Measurements from ENCODE around the gene FAM78B.

The FAM78B gene

DNA sequence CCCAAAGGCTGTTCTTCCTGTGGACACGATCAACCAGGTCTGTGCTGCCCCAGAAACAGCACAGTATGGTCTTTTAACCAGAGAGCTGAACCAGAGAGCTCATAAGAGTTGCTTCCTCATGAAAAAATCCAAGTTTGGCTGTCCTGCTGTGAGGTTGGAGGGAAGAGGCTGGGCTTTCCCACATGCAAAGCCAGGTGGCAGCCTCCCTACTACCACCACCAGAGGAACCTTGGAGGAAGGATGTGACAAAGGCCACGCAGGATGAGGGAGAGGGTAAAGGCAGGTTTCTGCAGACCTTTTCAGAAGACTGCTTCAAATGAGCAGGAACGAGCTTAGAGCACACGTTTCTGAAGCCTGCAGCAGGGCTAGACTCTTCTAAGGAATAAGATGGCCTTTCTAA, 27.1 kb downstream of the FAM78B start:
- Histone ChIP-seq H3K4me1 (ENCODE audit: control insufficient read depth, insufficient read depth, low read length) (no peaks in the 10 kb centered on the region), H3K9ac (ENCODE audit: low read depth, low read length) (no peak overlapping the region), H3K4me3 (ENCODE audit: low read depth, low read length) (no peak overlapping the region), H3K27ac (ENCODE audit: low read depth, low read length) (no peak overlapping the region), H3K9me3 (ENCODE audit: control insufficient read depth, insufficient read depth, low read length) (no peaks in the 10 kb centered on the region), H3K27me3 (ENCODE audit: control insufficient read depth, insufficient read depth, low read length) (no peaks in the 10 kb centered on the region), H3K36me3 (ENCODE audit: control insufficient read depth, insufficient read depth, low read length) (no peaks in the 10 kb centered on the region)

DNA sequence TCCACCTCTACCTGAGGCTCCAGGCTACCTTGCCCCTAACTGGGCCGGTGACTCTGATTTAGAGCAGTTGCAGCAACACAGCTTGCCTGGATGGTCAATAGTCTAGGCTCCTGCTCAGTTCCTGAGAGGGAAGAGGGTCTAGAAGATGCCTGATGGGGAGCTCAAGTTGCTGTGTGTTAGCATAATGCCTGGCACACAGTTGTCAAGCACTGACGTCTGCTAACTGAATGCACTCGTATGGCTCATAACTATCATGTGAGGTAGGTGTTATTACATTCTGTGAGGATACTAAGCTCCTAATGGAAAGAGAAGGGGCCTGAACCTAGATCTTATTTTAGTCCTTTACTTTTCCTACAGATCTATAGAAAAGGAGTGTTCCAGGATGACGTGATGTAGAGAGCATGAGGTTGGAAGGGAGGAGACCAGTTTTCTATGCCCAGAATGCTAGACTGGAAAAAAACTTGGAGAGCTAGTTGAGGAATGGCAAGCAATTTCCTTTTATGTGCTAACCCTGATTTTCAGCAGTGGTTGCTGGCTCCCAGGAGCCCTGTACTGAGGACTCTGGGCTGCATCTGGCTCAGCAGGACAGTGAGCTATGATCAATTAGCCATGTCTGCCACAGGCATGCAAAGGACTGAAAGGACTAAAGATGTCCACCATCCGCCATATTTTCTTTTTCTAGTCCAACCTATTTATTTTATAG, 30.0 kb downstream of the FAM78B start:
- Histone ChIP-seq H3K4me3 (ENCODE audit: low read depth, low read length) (no peak overlapping the region), H3K4me1 (ENCODE audit: control insufficient read depth, insufficient read depth, low read length) (no peaks in the 10 kb centered on the region), H3K27ac (ENCODE audit: low read depth, low read length) (no peak overlapping the region), H3K27me3 (ENCODE audit: control insufficient read depth, insufficient read depth, low read length) (no peaks in the 10 kb centered on the region), H3K36me3 (ENCODE audit: control insufficient read depth, insufficient read depth, low read length) (no peaks in the 10 kb centered on the region), H3K9ac (ENCODE audit: low read depth, low read length) (no peak overlapping the region), H3K9me3 (ENCODE audit: control insufficient read depth, insufficient read depth, low read length) (no peaks in the 10 kb centered on the region)

DNA sequence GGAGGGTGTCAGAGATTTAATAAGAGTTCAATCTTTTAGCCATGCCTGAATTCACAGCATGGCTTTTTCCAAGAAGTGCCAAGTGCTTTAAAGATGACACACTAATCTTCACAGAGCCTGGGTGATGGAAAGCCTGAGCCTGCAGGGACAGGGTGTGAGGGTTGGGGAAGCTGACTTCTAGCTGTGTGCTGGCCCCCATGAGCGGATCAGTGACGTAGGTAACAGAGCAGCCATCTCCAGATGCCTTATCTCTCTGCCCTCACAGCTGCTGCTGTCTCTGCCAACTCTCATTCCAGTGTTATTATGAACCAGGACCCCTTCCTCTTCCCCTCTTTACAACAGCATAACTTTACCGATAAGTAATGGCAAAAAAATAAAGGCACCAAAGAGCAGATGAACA, 30.6 kb downstream of the FAM78B start:
- Histone ChIP-seq H3K9me3 (ENCODE audit: control insufficient read depth, insufficient read depth, low read length) (no peaks in the 10 kb centered on the region), H3K27ac (ENCODE audit: low read depth, low read length) (no peak overlapping the region), H3K9ac (ENCODE audit: low read depth, low read length) (no peak overlapping the region), H3K4me3 (ENCODE audit: low read depth, low read length) (no peak overlapping the region), H3K36me3 (ENCODE audit: control insufficient read depth, insufficient read depth, low read length) (no peaks in the 10 kb centered on the region), H3K4me1 (ENCODE audit: control insufficient read depth, insufficient read depth, low read length) (no peaks in the 10 kb centered on the region), H3K27me3 (ENCODE audit: control insufficient read depth, insufficient read depth, low read length) (no peaks in the 10 kb centered on the region)

DNA sequence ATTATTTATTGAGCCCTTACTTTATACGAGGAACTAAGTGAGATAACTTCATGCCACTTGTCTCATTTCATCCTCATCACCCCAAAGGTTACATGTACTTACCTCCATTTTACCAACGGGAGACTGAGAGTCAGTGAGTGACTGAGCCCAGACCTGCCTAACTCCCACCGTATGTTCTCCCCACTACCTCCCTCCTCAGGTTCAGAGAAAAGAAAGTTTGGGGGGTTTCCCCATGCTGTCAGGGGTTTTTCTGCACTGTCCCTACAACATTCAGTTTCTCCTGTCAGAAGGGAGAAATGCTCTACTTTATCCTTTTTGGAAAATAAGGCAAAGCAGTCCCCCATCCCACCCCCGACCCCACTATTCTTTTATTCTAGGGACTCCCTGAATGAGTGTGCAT, 32.9 kb downstream of the FAM78B start:
- Histone ChIP-seq H3K27me3 (ENCODE audit: control insufficient read depth, insufficient read depth, low read length) (no peaks in the 10 kb centered on the region), H3K27ac (ENCODE audit: low read depth, low read length) (no peak overlapping the region), H3K36me3 (ENCODE audit: control insufficient read depth, insufficient read depth, low read length) (no peaks in the 10 kb centered on the region), H3K4me3 (ENCODE audit: low read depth, low read length) (no peak overlapping the region), H3K4me1 (ENCODE audit: control insufficient read depth, insufficient read depth, low read length) (no peaks in the 10 kb centered on the region), H3K9me3 (ENCODE audit: control insufficient read depth, insufficient read depth, low read length) (no peaks in the 10 kb centered on the region), H3K9ac (ENCODE audit: low read depth, low read length) (no peak overlapping the region)

DNA sequence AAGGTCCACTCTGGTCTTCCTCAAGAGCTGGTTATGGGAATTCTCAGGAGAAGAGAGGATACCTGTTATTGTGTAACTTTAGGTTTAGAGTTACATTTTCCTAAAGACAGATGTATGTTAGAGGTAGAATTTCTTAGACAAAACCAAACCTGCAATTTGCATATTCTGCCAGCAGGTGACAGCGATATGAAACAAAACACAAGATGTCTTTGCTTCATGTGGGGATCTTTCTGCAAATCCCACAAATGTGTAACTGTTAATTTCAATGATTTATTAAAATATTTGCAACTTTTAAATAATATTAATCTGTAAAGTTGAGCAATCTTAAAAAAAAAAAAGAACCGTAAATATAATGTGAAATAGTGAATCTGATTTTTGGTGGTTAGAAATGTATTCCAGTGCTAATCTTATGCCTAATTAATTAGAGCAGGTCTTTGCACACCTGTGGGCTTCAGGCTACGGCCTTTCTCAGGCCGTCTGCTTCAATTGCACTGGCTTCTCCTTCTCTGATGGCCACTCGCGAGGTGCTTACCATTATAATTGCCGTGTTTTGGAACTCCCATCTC, 33.4 kb downstream of the FAM78B start:
- Histone ChIP-seq H3K27ac (ENCODE audit: low read depth, low read length) (no peak overlapping the region), H3K4me1 (ENCODE audit: control insufficient read depth, insufficient read depth, low read length) (0 out of 2 replicates have a peak, but pooled peaks cover 4% of the 10 kb centered on the region), H3K4me3 (ENCODE audit: low read depth, low read length) (no peak overlapping the region), H3K36me3 (ENCODE audit: control insufficient read depth, insufficient read depth, low read length) (no peaks in the 10 kb centered on the region), H3K9me3 (ENCODE audit: control insufficient read depth, insufficient read depth, low read length) (no peaks in the 10 kb centered on the region), H3K27me3 (ENCODE audit: control insufficient read depth, insufficient read depth, low read length) (no peaks in the 10 kb centered on the region), H3K9ac (ENCODE audit: low read depth, low read length) (no peak overlapping the region)

DNA sequence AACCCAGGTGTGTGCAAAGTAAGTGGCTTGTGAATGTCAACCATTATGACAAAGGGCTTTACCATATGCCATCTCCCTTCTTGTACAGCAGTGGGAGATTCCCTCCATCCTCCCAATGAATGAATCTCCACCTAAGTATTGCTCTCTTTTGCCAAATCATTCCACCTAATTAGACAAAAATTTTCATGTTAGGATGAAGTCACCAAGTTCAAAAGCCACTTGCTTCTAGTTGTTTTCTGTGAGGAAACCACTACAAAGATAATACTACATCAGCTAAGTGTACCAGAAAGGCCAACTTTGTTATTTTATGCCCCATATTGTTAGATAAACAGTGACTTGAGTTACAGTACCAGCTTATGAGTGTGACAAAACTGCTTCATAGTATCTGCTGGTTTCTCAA, 34.3 kb downstream of the FAM78B start:
- Histone ChIP-seq H3K36me3 (ENCODE audit: control insufficient read depth, insufficient read depth, low read length) (no peaks in the 10 kb centered on the region), H3K4me1 (ENCODE audit: control insufficient read depth, insufficient read depth, low read length) (0 out of 2 replicates have a peak, but pooled peaks cover 7% of the 10 kb centered on the region), H3K9ac (ENCODE audit: low read depth, low read length) (no peak overlapping the region), H3K27ac (ENCODE audit: low read depth, low read length) (no peak overlapping the region), H3K9me3 (ENCODE audit: control insufficient read depth, insufficient read depth, low read length) (no peaks in the 10 kb centered on the region), H3K27me3 (ENCODE audit: control insufficient read depth, insufficient read depth, low read length) (no peaks in the 10 kb centered on the region), H3K4me3 (ENCODE audit: low read depth, low read length) (no peak overlapping the region)

DNA sequence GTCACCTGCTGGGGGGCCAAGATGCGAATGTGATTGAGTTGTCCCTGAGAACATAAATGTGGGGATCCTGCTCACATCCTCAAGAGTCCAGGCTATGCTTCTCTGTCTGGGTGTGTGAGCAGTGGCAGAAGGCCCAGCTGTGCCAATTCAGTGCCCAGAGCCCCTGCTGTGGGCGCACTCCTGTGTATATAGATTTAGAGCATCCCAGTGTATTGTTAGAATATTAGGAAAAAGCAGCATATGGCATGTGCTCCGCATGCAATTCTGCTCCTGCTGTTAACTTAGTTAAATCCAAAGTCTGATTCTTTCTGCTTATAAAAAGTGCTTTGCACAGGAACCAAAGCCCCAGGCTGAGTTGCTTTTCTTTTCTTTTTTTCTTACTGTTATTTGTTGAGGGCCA, 37.8 kb downstream of the FAM78B start:
- no peak overlapping the region for H3K27ac ChIP-seq (ENCODE audit: low read depth, low read length)
- no peak overlapping the region for H3K9ac ChIP-seq (ENCODE audit: low read depth, low read length)
- no peaks in the 10 kb centered on the region for H3K9me3 ChIP-seq (ENCODE audit: control insufficient read depth, insufficient read depth, low read length)
- no peaks in the 10 kb centered on the region for H3K27me3 ChIP-seq (ENCODE audit: control insufficient read depth, insufficient read depth, low read length)
- no peaks in the 10 kb centered on the region for H3K36me3 ChIP-seq (ENCODE audit: control insufficient read depth, insufficient read depth, low read length)
- H3K4me3 ChIP-seq (ENCODE audit: low read depth, low read length), result no peak overlapping the region
- H3K4me1 ChIP-seq (ENCODE audit: control insufficient read depth, insufficient read depth, low read length), result 0 out of 2 replicates have a peak, but pooled peaks cover 7% of the 10 kb centered on the region

DNA sequence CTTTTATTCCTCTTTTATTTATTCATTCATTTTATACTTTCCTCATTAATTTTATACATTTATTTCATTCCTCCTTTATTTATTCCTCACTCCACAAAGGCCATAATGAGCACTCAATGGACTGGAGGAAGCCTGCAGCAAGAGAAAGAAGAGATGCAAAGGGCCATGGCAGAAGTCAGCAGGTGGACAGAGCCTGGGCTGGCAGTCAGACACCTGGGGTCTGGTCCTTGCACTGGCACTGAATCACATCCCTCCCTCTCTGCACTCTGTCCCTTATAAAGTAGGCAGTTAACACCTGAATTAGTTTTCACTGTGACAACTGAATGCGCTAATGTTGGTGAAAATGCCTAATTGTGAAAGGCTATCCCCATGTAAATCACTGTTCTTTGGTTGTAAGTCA, 38.6 kb downstream of the FAM78B start:
- Histone ChIP-seq H3K9me3 (ENCODE audit: control insufficient read depth, insufficient read depth, low read length) (no peaks in the 10 kb centered on the region), H3K4me3 (ENCODE audit: low read depth, low read length) (no peak overlapping the region), H3K27me3 (ENCODE audit: control insufficient read depth, insufficient read depth, low read length) (no peaks in the 10 kb centered on the region), H3K9ac (ENCODE audit: low read depth, low read length) (no peak overlapping the region), H3K27ac (ENCODE audit: low read depth, low read length) (no peak overlapping the region), H3K36me3 (ENCODE audit: control insufficient read depth, insufficient read depth, low read length) (no peaks in the 10 kb centered on the region), H3K4me1 (ENCODE audit: control insufficient read depth, insufficient read depth, low read length) (0 out of 2 replicates have a peak, but pooled peaks cover 10% of the 10 kb centered on the region)

DNA sequence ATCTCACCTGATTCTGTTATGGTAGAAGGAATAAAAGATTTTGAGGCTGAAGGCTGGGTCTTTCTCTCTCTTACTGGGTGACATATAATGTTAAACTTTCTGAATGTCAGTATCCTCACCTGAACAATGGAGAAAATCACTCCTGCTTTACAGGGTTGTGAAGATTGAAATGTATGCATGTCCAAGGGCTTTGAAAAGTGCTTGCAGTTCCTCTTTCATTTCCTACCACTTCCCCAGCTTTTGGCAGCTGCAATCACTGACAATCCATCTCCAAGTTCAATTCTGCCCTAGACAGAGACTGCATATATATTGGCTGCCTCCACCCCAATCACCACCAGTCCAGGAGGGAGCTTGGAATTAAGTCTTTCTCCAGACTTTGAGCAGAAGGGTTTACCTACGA, 39.8 kb downstream of the FAM78B start:
- Histone ChIP-seq H3K36me3 (ENCODE audit: control insufficient read depth, insufficient read depth, low read length) (no peaks in the 10 kb centered on the region), H3K9me3 (ENCODE audit: control insufficient read depth, insufficient read depth, low read length) (no peaks in the 10 kb centered on the region), H3K9ac (ENCODE audit: low read depth, low read length) (no peak overlapping the region), H3K4me3 (ENCODE audit: low read depth, low read length) (no peak overlapping the region), H3K27me3 (ENCODE audit: control insufficient read depth, insufficient read depth, low read length) (no peaks in the 10 kb centered on the region), H3K4me1 (ENCODE audit: control insufficient read depth, insufficient read depth, low read length) (peaks cover 18% of the 10 kb centered on the region; the same call in 1 of the 2 replicates), H3K27ac (ENCODE audit: low read depth, low read length) (no peak overlapping the region)

DNA sequence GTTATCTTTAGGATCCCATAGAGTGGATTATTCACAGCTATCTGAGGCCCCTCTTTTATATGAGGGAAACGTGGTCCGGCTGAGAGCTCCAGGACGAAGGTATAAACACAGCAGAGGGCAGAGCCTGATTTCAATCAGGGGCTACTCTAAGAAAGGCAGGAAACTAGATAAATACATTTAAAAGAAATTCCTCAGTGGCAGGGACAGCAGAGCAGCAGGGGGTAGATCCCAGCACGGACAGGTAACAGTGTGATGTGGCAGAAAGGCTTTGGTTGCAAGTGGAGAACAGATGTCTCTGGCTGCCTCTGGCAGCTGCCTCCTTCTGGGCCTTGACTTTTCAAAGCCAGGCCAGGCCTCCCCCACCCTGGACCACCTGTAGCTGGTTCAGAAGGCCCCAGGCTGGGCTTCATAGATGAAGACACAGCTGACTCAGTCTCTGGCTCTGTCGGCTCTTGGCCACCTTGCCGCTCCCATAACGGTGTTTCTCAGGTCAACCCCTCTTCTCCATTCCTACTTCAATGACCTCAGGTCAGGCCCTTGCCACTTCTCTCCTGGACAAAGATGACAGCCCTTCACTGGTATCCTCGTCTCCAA, 43.8 kb downstream of the FAM78B start:
- H3K36me3 ChIP-seq (ENCODE audit: control insufficient read depth, insufficient read depth, low read length), result no peaks in the 10 kb centered on the region
- H3K27me3 ChIP-seq (ENCODE audit: control insufficient read depth, insufficient read depth, low read length), result no peaks in the 10 kb centered on the region
- no peak overlapping the region for H3K9ac ChIP-seq (ENCODE audit: low read depth, low read length)
- no peak overlapping the region for H3K4me3 ChIP-seq (ENCODE audit: low read depth, low read length)
- no peak overlapping the region for H3K27ac ChIP-seq (ENCODE audit: low read depth, low read length)
- peaks cover 15% of the 10 kb centered on the region; the same call in 1 of the 2 replicates for H3K4me1 ChIP-seq (ENCODE audit: control insufficient read depth, insufficient read depth, low read length)
- no peaks in the 10 kb centered on the region for H3K9me3 ChIP-seq (ENCODE audit: control insufficient read depth, insufficient read depth, low read length)

DNA sequence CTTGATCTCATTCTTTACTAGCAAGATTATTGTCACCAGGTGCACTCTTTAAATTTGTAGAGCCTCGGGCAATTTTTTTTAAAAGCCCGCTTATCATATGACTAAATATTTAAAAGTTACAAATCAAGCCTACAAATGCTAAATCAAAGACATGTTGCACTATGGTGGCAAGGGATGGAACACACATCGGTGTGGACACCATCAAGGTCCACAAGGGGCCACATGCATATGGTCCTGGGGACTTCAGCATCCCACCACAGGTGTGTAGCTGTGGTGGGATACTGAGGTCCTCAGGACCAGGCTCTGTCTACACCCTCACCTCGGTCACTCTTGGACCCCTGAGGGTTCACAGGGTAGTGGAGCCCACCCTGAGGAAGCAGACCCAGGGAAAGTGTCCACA, 45.8 kb downstream of the FAM78B start:
- no peak overlapping the region for H3K9ac ChIP-seq (ENCODE audit: low read depth, low read length)
- peaks cover 15% of the 10 kb centered on the region; the same call in 1 of the 2 replicates for H3K4me1 ChIP-seq (ENCODE audit: control insufficient read depth, insufficient read depth, low read length)
- H3K9me3 ChIP-seq (ENCODE audit: control insufficient read depth, insufficient read depth, low read length), result no peaks in the 10 kb centered on the region
- no peak overlapping the region for H3K27ac ChIP-seq (ENCODE audit: low read depth, low read length)
- H3K27me3 ChIP-seq (ENCODE audit: control insufficient read depth, insufficient read depth, low read length), result no peaks in the 10 kb centered on the region
- no peaks in the 10 kb centered on the region for H3K36me3 ChIP-seq (ENCODE audit: control insufficient read depth, insufficient read depth, low read length)
- H3K4me3 ChIP-seq (ENCODE audit: low read depth, low read length), result no peak overlapping the region

Data from HUES48 (cell line).